ENCODE measurements around the gene PSKH1. TPM values are rescaled to one million over a fixed set of nuclear protein-coding genes. Genes with fewer than 3 reads are reported as not detected.
"Not testable (repeated sequence)": the region's sequence is repeated elsewhere in the genome, so short reads cannot be mapped to it uniquely, and the experiment has no call there.

PSKH1 gene
- 23.0 TPM for polyA plus RNA-seq (ENCODE audit: insufficient read length)

DNA sequence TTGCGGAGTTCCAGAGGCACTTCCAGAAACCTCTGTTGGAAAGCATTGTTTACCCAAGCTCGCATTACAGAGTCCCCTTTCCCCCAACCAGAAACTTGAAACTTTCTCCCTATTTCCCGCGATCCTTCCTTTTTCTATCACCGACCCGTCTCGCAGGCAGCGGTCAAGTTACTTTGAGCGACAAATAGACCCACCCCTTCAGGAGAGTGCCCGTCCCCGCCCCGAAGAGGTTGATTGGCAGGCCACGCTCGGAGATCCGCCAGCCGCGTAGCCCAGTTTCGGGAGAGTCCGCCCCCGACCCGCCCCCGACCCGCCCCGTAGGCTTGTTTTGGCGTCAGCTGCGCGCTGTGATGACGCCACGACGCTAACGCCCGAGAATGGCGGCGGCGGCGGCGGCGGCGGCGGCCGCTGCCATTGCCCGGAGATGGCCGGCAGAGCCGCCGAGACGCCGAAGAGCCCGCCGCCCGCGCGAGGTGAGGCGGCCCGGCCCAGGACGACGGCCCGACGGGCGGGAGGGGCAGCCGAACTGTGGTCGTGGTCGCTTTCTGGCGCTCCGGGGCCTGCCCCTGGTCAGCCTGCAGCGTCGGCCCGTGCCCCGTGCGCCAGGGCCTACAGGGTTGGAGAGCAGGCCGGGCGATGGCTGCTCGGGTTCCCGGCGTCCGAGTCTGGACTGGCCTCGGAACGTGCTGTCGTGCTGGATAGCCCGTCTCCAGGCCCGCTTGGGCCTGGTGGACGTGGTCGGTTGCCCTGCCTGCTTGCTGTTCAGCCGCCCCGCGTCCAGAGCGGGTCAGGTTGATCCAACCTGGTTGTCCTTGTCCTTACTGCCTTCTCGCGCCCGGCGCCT is at the start of gene PSKH1:
TSS of gene PSKH1 (plus strand) at position 356 of the 844 bp plus-strand sequence. CDS start 15,496 bp downstream, outside the sequence.
- DNase-seq = peak; percentile 95

GRCh38 chr16:67843343-67843765 is 49.7 kb upstream of the PSKH1 start:
- DNase-seq = no peak

GRCh38 chr16:67844497-67844896 is 48.6 kb upstream of the PSKH1 start:
- no peak for DNase-seq

DNA sequence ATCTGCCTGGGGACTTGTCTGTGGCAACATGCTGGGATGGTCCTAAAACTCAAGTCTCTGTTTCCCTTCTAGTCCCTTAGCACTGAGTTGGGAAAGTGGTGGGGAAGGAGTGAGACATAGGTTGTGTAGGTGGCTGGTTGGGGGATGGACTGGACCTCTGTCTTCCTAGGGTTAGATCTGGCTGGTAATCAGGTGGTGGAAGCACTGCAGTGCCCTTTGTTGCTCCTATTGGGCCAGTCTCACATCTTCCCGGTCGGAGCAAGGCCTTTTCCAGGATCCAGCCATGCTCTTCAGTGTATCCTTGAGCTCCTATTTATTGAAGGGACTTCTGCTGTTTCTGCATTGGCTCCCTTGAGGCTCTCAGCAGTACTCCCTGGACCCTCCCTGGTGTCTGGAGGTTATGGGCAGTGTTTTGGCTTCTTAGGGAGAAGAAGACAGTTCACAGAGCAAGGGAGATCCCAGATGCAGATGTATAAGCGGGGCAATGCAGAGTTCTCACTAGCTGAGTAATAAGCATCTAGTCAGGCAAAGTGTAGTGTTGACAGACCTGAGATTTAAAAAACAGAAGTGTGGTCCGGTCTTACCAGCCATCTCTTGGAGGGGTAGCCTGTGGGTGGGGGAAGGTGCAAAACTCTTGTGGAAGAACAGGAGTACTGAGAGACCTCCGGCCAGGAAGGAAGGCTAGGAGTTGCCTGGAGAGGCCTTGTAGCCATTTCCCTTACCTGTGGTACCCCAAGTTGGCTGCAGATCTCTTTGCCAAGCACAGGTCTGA is 47.6 kb upstream of the PSKH1 start:
- DNase-seq = no peak

DNA sequence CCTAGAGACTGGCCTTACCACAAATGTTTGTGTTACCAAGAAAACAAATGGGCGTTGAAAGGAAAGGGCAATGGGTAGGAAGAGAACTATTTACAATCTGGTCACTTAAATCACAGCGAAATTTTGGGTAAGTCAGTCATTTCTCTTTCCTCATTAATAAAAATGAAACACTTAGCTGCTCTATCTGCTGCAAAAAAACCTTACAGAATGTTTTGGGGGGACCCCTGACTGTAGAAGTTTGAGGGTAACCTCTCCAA is 47.1 kb upstream of the PSKH1 start:
- no peak for DNase-seq

DNA sequence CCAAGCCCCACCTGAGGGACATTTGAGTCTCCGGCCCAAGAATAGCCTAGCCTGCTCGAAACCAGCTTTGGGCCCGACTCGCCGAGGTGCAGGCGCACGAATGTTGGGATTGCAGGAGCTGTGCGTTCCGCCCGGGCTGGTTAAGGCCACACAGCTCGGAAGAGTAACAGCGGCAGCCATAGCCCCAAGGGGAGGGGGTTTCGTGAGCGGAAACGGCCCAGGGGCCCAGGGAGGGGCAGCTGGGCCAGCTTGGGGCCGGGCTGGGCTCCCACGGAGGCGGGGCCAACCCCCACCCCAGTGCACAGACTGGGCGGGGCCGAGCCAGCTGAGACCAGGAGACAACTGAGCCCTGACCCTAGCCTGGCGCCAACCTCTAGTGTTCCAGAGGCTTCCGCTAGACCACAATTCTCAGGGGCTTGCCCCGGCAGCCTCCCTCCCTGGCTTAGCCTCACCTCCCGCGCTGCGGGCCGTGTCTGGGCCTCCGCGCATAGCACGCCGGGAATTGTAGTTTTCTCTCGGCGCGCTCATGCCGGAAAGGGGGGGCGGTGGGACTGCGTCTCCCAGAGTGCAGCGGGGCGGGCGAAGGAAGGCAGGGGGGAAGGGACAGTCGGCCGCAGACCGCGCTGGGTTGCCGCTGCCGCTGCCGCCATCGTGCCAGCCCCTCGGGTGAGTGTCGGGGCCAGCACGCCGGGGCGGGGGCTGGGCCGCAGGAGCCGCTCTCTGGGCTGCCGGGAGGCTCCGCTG is 46.6 kb upstream of the PSKH1 start, which contains the start of gene NUTF2:
TSS of gene NUTF2 (plus strand) at position 614 of the 744 bp plus-strand sequence. CDS start 18,198 bp downstream, outside the sequence.
- peak; percentile 97 for DNase-seq

- no peak for DNase-seq
These were observed 45.8 kb upstream of the PSKH1 start, which contains the start of gene CENPT for GRCh38 chr16:67847064-67847861. CENPT (minus strand) TSS chr16:67847693; CDS start chr16:67833859, 13,834 bp downstream.

DNA sequence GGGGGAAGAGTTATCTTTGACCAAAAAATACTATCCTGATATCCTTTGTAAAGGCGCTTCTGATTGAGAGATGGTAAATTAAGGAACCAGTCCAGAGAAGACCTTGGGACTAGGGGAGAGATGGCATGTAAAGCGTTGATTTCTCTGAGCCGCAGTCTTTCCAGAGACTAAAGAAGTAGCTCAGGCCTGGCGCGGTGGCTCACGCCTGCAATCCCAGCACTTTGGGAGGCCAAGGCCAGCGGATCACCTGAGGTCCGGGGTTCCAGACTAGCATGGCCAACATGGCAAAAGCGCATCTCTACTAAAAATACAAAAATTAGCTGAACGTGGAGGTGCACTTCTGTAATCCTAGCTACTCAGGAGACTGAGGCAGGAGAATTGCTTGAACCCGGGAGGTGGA is 44.9 kb upstream of the PSKH1 start:
- DNase-seq = no peak

GRCh38 chr16:67853670-67854069 is 39.4 kb upstream of the PSKH1 start:
- DNase-seq = no peak

DNA sequence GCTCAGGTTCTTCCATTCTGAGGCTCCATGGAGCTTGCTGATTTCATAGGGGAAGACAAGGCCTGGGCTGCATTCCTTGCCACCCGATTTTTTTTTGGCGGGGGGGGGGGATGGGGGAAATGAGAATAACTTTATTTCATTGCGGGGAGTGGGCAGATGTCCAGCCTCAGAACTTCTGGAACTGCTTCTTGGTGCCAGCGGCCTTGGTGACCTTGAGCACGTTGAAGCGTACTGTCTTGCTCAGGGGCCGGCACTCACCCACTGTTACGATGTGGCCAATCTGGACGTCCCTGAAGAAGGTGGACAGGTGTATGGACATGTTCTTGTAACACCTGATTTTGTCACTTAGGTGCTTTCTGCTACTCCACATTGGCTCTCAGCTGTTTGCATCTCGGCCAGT is 37.3 kb upstream of the PSKH1 start:
- DNase-seq = no peak

DNA sequence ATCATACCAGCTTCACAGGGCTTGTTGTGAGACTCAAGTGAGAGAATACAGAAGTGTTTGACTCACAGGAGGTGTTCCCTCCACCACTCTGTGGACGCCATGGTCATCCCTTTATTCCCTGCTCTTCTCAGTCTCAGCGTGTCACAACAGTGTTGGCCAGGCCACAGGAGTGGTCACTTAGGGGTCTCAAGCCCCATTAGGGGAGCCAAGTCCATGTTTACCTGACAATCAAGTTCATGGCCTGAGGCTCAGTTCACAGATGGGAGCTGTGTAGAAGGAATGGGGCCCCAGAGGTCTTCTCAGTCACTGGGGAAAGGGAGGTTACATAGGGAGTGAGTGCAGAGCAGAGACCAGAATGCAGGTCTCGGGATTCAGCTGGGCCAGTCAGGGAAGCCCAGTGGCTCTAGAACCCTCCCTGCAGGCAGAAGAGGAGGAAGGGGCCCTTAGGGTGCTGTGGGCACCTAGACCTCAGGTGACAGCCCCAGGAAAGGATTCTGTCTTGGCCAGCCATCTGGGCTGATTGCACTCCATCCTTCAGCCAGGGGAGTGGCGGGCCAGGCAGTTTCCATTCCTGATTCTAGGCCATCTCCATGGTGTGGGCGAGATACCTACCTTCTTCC is 36.0 kb upstream of the PSKH1 start:
- DNase-seq = no peak

GRCh38 chr16:67857547-67858233 is 35.4 kb upstream of the PSKH1 start:
- DNase-seq = no peak

DNA sequence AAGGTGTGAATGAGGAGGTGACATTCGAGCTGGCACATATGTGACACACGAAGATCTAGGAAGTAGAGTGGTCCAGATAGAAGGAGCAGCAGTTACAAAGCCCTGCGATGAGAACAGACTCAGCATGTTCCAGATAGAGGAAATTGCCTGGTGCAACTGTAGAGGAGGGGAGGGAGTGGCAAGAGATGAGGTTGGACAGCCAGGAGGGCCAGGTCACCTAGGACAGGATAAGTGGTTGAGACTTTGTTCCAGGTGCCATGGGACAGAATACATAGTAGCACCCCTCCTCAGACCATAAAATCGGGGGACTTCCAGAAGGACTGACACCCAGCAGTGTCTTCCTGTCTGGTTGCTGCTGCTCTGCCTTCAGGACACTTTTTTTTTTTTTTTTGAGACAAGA is 34.6 kb upstream of the PSKH1 start:
- no peak for DNase-seq

- DNase-seq = no peak
These were observed 32.3 kb upstream of the PSKH1 start for GRCh38 chr16:67860589-67861398.

GRCh38 chr16:67861877-67862276 is 31.2 kb upstream of the PSKH1 start:
- no peak for DNase-seq

DNA sequence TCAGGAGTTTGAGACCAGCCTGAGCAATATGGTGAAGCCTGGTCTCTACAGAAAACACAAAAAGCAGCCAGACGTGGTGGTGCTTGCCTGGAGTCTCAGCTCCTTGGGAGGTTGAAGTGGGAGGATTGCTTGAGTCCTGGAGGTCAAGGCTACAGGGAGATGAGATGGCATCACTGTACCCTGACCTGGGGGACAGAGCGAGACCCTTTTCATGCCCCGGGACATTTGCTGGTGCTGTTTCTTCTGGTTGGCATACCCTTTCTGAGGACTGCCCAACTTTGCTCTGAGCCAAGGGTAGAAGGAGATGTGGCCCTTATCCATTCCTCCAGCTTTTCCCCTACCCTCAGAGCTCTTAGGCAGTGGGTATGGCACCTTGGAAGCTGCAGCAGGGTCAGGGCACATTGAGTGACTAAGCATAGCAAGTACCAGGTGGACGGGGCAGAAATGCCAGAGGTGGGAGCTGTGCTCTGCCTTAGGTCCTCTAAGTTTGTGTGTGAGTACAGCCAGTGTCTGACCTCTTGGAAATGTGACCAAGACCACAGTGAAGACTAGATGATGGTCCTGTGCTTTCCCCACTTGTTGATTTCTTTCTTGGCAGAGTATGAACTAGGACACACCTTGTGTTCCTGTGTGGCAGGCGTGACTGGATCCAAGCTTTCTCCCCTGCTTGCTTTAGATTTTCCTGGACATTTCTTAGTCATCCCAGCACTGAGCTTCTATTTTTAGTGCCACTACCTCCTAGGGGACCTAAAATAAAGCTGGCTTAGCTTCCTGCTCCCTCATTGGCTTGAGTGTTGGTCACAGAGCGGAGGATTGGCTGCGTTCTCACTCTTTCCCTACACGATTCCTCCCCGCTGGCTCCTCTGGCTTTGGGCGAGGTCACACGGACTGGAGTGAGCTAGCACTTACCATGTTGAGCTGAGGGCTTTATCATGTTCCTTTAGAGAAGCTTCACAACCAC is 30.2 kb upstream of the PSKH1 start:
- peak; percentile 77 for DNase-seq

- DNase-seq = not testable (repeated sequence)
These were observed 29.0 kb upstream of the PSKH1 start for GRCh38 chr16:67864044-67864443.

GRCh38 chr16:67864594-67864993 is 28.5 kb upstream of the PSKH1 start:
- DNase-seq = no peak

GRCh38 chr16:67865318-67865717 is 27.7 kb upstream of the PSKH1 start:
- DNase-seq = no peak

Measured in hindlimb muscle (tissue), 1 donor.